HCT116 (cell line): ENCODE data around the gene PRSS56. TPM values are rescaled to one million over a fixed set of nuclear protein-coding genes. Genes with fewer than 3 reads are reported as not detected.

Experiments
- ATAC-seq: fragments of 200-7000 bp; cut with Tn5 transposase; 2 replicates; pipeline ENCODE4 v1.9.1; 2020; ENCODE audit warnings: mild to moderate bottlenecking, moderate library complexity
- BruUV-seq: library from RNA; stranded (reverse); fragments of 400-500 nt; replicated peaks from 2 replicates; lab custom pipeline; 2021; lab: Mats Ljungman, UMichigan
- CTCF ChIA-PET: fragments of 300-600 bp; sonication (Branson Sonifier 250); formaldehyde crosslinking; loops from one replicate; lab custom pipeline; 2021; ENCODE audit warnings: antibody characterized with exemption; lab: Charles Lee
- POLR2A ChIA-PET: fragments of 300-600, 350-600 bp; sonication (Branson Sonifier 250); formaldehyde crosslinking; loops from one replicate; lab custom pipeline; 2021; ENCODE audit warnings: antibody characterized with exemption; lab: Charles Lee
- RAD21 ChIA-PET, 2 experiments: fragments of 300-600 bp; sonication (Branson Sonifier 250); formaldehyde crosslinking; loops; one replicate each; lab custom pipeline; 2023; ENCODE audit warnings: low total read pairs in 2 of 2; ENCODE audit not compliant: uncharacterized antibody in 2 of 2, unreplicated experiment in 2 of 2, low non-redundant PET in 1 of 2; lab: Charles Lee
- DNase-seq: peaks from one replicate; pipeline ENCODE4 v3.0.0-alpha.2; 2010; ENCODE audit warnings: low read depth, low spot score
- H2AFZ ChIP-seq: fragments of 200-600 bp; shearing (Covaris generic), sonication (generic); 2 replicates; pipeline ENCODE4 v1.6.1; 2017; ENCODE audit warnings: low read depth, mixed run types, mixed read lengths, antibody characterized with exemption, low read length; ENCODE audit not compliant: poor library complexity, severe bottlenecking
- H3K27ac ChIP-seq: 2 replicates; pipeline ENCODE4 v1.5.1; 2012; ENCODE audit warnings: low read depth, low read length
- H3K27me3 ChIP-seq: fragments of 200-600 bp; sonication (generic); 2 replicates; pipeline ENCODE4 v1.6.1; 2016; ENCODE audit warnings: mixed run types, low read length, mixed read lengths; ENCODE audit not compliant: insufficient read depth
- H3K36me3 ChIP-seq, 2 experiments: fragments of 200-500 bp in 1 of 2; fragments of 200-600 bp in 1 of 2; sonication (Bioruptor generic) in 1 of 2; sonication (generic) in 1 of 2; 2 replicates each; pipeline versions ENCODE4 v1.5.1 to v1.6.1; 2014 to 2016; ENCODE audit warnings: low read length in 2 of 2, inconsistent platforms in 1 of 2, mixed read lengths in 1 of 2, mixed run types in 1 of 2; ENCODE audit not compliant: insufficient read depth in 2 of 2, control insufficient read depth in 1 of 2
- H3K4me1 ChIP-seq, 2 experiments: fragments of 200-600 bp in 1 of 2; sonication (generic) in 1 of 2; 2 replicates each; pipeline versions ENCODE4 v1.5.1 to v1.6.1; 2012 to 2017; ENCODE audit warnings: low read length in 2 of 2, inconsistent platforms in 1 of 2, mild to moderate bottlenecking in 1 of 2, mixed read lengths in 1 of 2, mixed run types in 1 of 2, moderate library complexity in 1 of 2; ENCODE audit not compliant: insufficient read depth in 2 of 2, control insufficient read depth in 1 of 2
- H3K4me2 ChIP-seq: fragments of 200-600 bp; sonication (generic); 2 replicates; pipeline ENCODE4 v1.6.1; 2017; ENCODE audit warnings: mixed run types, low read length, mixed read lengths
- H3K4me3 ChIP-seq, 2 experiments: fragments of 200-600 bp in 1 of 2; sonication (generic) in 1 of 2; replicated peaks in 1 of 2; 2 replicates each; pipeline ENCODE4 v1.5.1; 2011 to 2016; ENCODE audit warnings: low read length in 2 of 2, control low read depth in 1 of 2, low read depth in 1 of 2, mild to moderate bottlenecking in 1 of 2, mixed read lengths in 1 of 2, mixed run types in 1 of 2
- H3K79me2 ChIP-seq: fragments of 200-600 bp; sonication (generic); 2 replicates; pipeline ENCODE4 v1.6.1; 2017; ENCODE audit warnings: mild to moderate bottlenecking, mixed run types, low read length, moderate library complexity, mixed read lengths; ENCODE audit not compliant: insufficient read depth
- H3K9ac ChIP-seq: fragments of 200-600 bp; sonication (generic); 2 replicates; pipeline ENCODE4 v1.6.1; 2016; ENCODE audit warnings: low read length, mixed read lengths
- H3K9me2 ChIP-seq: fragments of 200-600 bp; sonication (generic), shearing (Covaris generic); 2 replicates; pipeline ENCODE4 v1.6.1; 2017; ENCODE audit warnings: mixed run types, mild to moderate bottlenecking, moderate library complexity; ENCODE audit not compliant: insufficient read depth
- H3K9me3 ChIP-seq, 2 experiments: fragments of 200-500 bp in 1 of 2; fragments of 200-600 bp in 1 of 2; sonication (Bioruptor generic) in 1 of 2; sonication (generic) in 1 of 2; 2 replicates each; pipeline ENCODE4 v1.6.1; 2014 to 2017; ENCODE audit warnings: low read length in 2 of 2, mixed read lengths in 2 of 2, inconsistent platforms in 1 of 2, low read depth in 1 of 2, mild to moderate bottlenecking in 1 of 2, mixed run types in 1 of 2, moderate library complexity in 1 of 2; ENCODE audit not compliant: control insufficient read depth in 1 of 2, insufficient read depth in 1 of 2
- H4K20me1 ChIP-seq: fragments of 200-600 bp; sonication (generic), shearing (Covaris generic); 2 replicates; pipeline ENCODE4 v1.6.1; 2017; ENCODE audit warnings: mixed run types, mild to moderate bottlenecking, moderate library complexity; ENCODE audit not compliant: insufficient read depth
- CBX3 ChIP-seq: IDR thresholded peaks from 2 replicates; pipeline ENCODE4 v1.6.1; 2012; ENCODE audit warnings: low read depth
- EZH2 ChIP-seq: fragments of 200-600 bp; sonication (generic); IDR thresholded peaks from 2 replicates; pipeline ENCODE4 v1.6.1; 2017; ENCODE audit warnings: antibody characterized with exemption, mixed run types
- JUND ChIP-seq: IDR thresholded peaks from 2 replicates; pipeline ENCODE4 v1.6.1; 2012
- POLR2A ChIP-seq: IDR thresholded peaks from 2 replicates; pipeline ENCODE4 v1.7.0; 2011; ENCODE audit warnings: borderline replicate concordance; ENCODE audit not compliant: insufficient read depth, insufficient read length; ENCODE audit errors: extremely low read depth
- YY1 ChIP-seq: IDR thresholded peaks from 2 replicates; pipeline ENCODE4 v1.6.1; 2011; ENCODE audit warnings: low read length, low read depth, moderate library complexity, mild to moderate bottlenecking; ENCODE audit not compliant: insufficient replicate concordance; ENCODE audit errors: extremely low read depth
- intact Hi-C: fragments of 100-400 bp; cut with micrococcal nuclease; formaldehyde crosslinking; loops from 2 replicates; pipeline ENCODE4 v1.10.0; 2022
- total RNA-seq: library from RNA; stranded (reverse); gene quantifications from one replicate; pipeline ENCODE4 v1.2.1, GENCODE V29; 2021; ENCODE audit not compliant: unreplicated experiment
- TF ChIP-seq, protein P1 (sequence below), 3 experiments: fragments of 200-600 bp in 1 of 3; sonication (generic) in 1 of 3; IDR thresholded peaks in 2 of 3; conservative IDR thresholded peaks in 1 of 3; 2 replicates each; pipeline ENCODE4 v1.5.1; 2012 to 2017; ENCODE audit warnings: low read depth in 2 of 3, low read length in 2 of 3, antibody characterized with exemption in 1 of 3, borderline replicate concordance in 1 of 3, control low read depth in 1 of 3, mild to moderate bottlenecking in 1 of 3, mixed read lengths in 1 of 3, mixed run types in 1 of 3, moderate library complexity in 1 of 3; ENCODE audit not compliant: insufficient read depth in 1 of 3

Gene PRSS56
- total RNA-seq, 1 experiment from 2014 or later = not detected

DNA sequence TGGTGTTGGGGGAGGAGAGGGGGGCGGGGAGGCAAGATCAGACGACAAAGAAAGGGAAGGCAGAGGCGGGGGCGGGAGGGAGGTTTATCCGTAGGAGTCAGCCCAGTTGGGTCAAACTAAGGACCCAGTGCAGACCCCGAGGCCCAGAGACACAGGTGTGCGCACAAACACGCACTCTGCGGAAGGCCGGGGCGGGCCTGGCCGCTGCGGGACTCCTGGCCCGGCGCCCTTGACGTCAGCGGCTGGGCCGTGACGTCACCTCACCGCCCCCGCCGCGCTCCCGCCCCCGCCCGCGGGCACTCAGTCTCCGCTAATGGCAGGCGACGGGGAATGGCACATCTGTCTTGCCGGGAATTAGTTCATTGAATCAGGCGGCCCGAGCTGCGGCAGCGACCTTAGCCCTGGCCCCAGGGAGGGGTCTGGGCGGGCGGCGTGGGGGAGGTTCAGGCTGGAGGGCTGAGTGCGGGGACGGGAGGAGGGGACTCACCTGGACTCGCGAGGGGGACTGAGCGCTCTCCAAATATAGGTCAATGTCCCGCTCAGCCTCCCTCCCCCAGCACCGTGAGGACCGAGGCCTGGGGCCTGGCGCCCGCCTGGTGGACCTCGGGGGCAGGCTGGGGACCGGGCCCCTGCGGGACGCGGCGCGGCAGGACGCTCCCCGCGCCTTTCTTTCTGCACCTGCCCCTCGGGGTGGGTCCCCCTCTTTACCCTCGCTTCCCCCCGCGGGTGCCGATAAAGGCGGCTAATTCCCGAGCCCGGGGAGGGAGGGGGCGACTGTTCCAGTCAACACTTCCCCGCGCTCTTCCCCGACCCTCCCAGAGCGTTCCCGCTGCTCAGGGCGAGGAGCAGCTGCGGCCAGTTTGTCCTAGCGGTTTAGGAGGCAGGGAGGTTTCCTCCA lies 17.0 kb upstream of the PRSS56 start:
- H3K9ac ChIP-seq = no peak overlapping the region
- TF ChIP-seq CBX3 (no peak), POLR2A (no peak), JUND (no peak), EZH2 (no peak), YY1 (no peak)
- TF ChIP-seq, protein P1, sequence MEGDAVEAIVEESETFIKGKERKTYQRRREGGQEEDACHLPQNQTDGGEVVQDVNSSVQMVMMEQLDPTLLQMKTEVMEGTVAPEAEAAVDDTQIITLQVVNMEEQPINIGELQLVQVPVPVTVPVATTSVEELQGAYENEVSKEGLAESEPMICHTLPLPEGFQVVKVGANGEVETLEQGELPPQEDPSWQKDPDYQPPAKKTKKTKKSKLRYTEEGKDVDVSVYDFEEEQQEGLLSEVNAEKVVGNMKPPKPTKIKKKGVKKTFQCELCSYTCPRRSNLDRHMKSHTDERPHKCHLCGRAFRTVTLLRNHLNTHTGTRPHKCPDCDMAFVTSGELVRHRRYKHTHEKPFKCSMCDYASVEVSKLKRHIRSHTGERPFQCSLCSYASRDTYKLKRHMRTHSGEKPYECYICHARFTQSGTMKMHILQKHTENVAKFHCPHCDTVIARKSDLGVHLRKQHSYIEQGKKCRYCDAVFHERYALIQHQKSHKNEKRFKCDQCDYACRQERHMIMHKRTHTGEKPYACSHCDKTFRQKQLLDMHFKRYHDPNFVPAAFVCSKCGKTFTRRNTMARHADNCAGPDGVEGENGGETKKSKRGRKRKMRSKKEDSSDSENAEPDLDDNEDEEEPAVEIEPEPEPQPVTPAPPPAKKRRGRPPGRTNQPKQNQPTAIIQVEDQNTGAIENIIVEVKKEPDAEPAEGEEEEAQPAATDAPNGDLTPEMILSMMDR (IDR thresholded peaks at IDR 0.05 in 2 of 3, conservative IDR thresholded peaks at IDR 0.05 in 1 of 3; ENCODE audit: borderline replicate concordance in 1 of 3, insufficient read depth in 1 of 3, low read depth in 2 of 3, low read length in 2 of 3) = no peak
- no peaks in the 10 kb centered on the region for H3K4me1 ChIP-seq
- no peaks in the 10 kb centered on the region for H4K20me1 ChIP-seq
- DNase-seq (no peak), ATAC-seq (no peak)
- H3K9me2 ChIP-seq = no peaks in the 10 kb centered on the region
- H3K4me3 ChIP-seq = no peak overlapping the region
- no peaks in the 10 kb centered on the region for H3K27me3 ChIP-seq
- ChIA-PET CTCF (no interaction called here), RAD21 (no interaction called here), POLR2A (no interaction called here)
- H3K27ac ChIP-seq = no peak overlapping the region
- H3K36me3 ChIP-seq = no peaks in the 10 kb centered on the region
- H2AFZ ChIP-seq = no peak overlapping the region
- BruUV-seq = no TSS peak
- no peaks in the 10 kb centered on the region for H3K9me3 ChIP-seq
- no peak overlapping the region for H3K4me2 ChIP-seq
- intact Hi-C loops = no loop called here
- no peaks in the 10 kb centered on the region for H3K79me2 ChIP-seq
